NCI-H2107 (cell line): ENCODE data around the gene DSTN.

Source experiments
- DNase-seq: peaks from one replicate; lab custom pipeline; 2025; lab: John Stamatoyannopoulos, UW

DSTN gene

GRCh38 chr20:17569616-17570346 lies at the start of gene DSTN:
TSS of gene DSTN (plus strand) at chr20:17570075. CDS start at chr20:17570209, 134 bp downstream.
- peak; percentile 72 for DNase-seq

GRCh38 chr20:17520583-17520982 lies 49.3 kb upstream of the DSTN start:
- DNase-seq: no peak

- DNase-seq: no peak
These were observed 47.3 kb upstream of the DSTN start for GRCh38 chr20:17522528-17522927.

GRCh38 chr20:17523326-17523725 lies 46.5 kb upstream of the DSTN start:
- DNase-seq: no peak

GRCh38 chr20:17524560-17524959 lies 45.3 kb upstream of the DSTN start:
- no peak for DNase-seq

GRCh38 chr20:17525132-17525531 lies 44.7 kb upstream of the DSTN start:
- no peak for DNase-seq

- DNase-seq: no peak
These were observed 44.2 kb upstream of the DSTN start for GRCh38 chr20:17525650-17526049.

- DNase-seq: no peak
These were observed 40.3 kb upstream of the DSTN start for GRCh38 chr20:17529586-17529985.

- no peak for DNase-seq
These were observed 39.7 kb upstream of the DSTN start for GRCh38 chr20:17530153-17530552.

- peak; percentile 13 for DNase-seq
These were observed 38.9 kb upstream of the DSTN start, which contains the start of gene BFSP1 for GRCh38 chr20:17530716-17531664. TSS of gene BFSP1 (minus strand) at chr20:17531379. CDS start at chr20:17531329, 50 bp downstream.

GRCh38 chr20:17531665-17532025 lies 38.2 kb upstream of the DSTN start:
- DNase-seq: no peak

GRCh38 chr20:17533396-17533795 lies 36.5 kb upstream of the DSTN start:
- no peak for DNase-seq

- no peak for DNase-seq
These were observed 35.8 kb upstream of the DSTN start for GRCh38 chr20:17534077-17534476.

GRCh38 chr20:17536944-17537444 lies 32.9 kb upstream of the DSTN start:
- DNase-seq: no peak

GRCh38 chr20:17537959-17538358 lies 31.9 kb upstream of the DSTN start:
- no peak for DNase-seq

GRCh38 chr20:17538517-17539170 lies 31.2 kb upstream of the DSTN start:
- DNase-seq: no peak

GRCh38 chr20:17541596-17541995 lies 28.3 kb upstream of the DSTN start:
- DNase-seq: no peak

- no peak for DNase-seq
These were observed 27.9 kb upstream of the DSTN start for GRCh38 chr20:17541996-17542395.

- no peak for DNase-seq
These were observed 27.4 kb upstream of the DSTN start for GRCh38 chr20:17542481-17542880.

- DNase-seq: no peak
These were observed 26.9 kb upstream of the DSTN start for GRCh38 chr20:17542993-17543412.

- DNase-seq: no peak
These were observed 26.2 kb upstream of the DSTN start for GRCh38 chr20:17543531-17544131.

- no peak for DNase-seq
These were observed 24.7 kb upstream of the DSTN start for GRCh38 chr20:17545127-17545526.
